ENCODE data around the gene CCDC9B. TPM values are rescaled to one million over a fixed set of nuclear protein-coding genes. Genes with fewer than 3 reads are reported as not detected.

CCDC9B gene
- total RNA-seq, 1 donor = 23.9 TPM

DNA sequence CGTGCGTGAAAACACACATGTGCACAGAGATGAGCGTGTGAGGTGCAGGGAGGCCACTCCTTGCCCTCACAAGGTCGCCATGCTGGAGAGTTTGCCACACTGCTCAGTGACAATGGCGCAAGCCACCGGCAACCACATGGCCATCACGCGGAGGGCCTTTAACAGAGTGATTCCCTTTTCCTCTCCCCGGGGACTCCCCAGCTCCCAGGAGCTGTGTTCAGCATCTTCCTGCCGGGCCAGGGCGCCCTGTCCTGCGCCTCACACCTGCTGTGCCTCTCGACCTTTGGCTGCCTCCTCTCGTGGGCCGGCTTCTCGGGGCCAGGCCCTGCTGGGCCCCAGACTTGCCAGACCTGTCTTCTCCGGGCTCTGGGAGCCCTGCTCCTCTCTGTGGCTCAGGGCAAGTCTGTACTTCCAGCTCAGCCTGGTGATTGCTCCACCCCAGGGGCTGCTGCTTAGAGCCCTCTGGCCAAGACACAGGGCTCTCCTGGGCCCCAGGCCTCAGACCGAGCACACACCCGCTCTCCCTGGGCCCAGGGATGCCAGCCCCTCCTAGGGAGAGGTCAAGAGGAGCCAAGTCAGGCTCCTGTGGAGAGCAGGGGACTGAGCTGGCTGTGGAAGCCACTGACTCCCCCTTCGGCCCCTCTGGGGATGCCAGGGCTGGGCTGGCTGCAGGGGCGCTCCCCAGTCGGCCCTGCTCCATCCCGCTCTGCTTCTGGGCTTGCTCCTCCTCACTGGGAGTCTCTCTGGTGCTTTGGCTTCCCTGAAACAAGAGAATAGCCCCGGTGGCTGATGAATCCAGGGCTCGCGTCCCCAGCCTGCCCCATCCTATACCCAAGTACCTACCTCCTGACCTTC lies 5.6 kb downstream of the CCDC9B start:
- Histone ChIP-seq H3K4me2 (ENCODE audit: insufficient read depth, low read length) (no peak overlapping the region), H3K27ac (ENCODE audit: low read depth, low read length) (peak overlapping the region; percentile 82)

DNA sequence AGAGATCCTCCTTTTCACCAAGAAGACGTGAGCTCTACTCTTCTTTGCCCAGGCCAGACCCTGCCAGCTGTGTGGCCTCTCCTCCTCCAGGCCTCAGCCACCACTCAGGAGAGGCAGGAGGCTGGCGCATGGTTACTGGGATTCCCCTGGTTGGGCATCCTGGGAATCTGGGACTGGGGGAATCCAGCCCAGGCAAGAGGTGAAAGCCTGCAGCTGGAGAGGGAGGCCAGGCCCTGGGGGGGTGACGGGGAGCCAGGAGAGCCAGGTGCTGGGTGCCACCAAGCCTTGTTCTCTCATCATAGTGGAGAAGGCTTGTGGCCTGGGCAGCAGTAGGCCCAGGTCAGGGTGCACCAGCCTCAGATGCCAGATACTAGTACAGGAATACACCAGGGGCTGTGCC lies 6.2 kb downstream of the CCDC9B start:
- Histone ChIP-seq H3K9me3 (ENCODE audit: low read depth, low read length) (no peaks in the 10 kb centered on the region), H3K79me2 (ENCODE audit: insufficient read depth, low read length) (peaks cover 20% of the 10 kb centered on the region), H3K4me2 (ENCODE audit: insufficient read depth, low read length) (no peak overlapping the region), H3K36me3 (ENCODE audit: insufficient read depth, low read length) (peaks cover 14% of the 10 kb centered on the region), H3K27me3 (ENCODE audit: insufficient read depth, low read length) (no peaks in the 10 kb centered on the region), H3K27ac (ENCODE audit: low read depth, low read length) (peak overlapping the region; percentile 82), H3K4me1 (ENCODE audit: insufficient read depth, low read length) (peaks cover 55% of the 10 kb centered on the region), H4K20me1 (ENCODE audit: insufficient read depth, low read length) (no peaks in the 10 kb centered on the region), H3K4me3 (ENCODE audit: insufficient read depth, low read length) (no peak overlapping the region), H2AFZ (ENCODE audit: low read length) (no peak overlapping the region)
- TF ChIP-seq, protein P1, sequence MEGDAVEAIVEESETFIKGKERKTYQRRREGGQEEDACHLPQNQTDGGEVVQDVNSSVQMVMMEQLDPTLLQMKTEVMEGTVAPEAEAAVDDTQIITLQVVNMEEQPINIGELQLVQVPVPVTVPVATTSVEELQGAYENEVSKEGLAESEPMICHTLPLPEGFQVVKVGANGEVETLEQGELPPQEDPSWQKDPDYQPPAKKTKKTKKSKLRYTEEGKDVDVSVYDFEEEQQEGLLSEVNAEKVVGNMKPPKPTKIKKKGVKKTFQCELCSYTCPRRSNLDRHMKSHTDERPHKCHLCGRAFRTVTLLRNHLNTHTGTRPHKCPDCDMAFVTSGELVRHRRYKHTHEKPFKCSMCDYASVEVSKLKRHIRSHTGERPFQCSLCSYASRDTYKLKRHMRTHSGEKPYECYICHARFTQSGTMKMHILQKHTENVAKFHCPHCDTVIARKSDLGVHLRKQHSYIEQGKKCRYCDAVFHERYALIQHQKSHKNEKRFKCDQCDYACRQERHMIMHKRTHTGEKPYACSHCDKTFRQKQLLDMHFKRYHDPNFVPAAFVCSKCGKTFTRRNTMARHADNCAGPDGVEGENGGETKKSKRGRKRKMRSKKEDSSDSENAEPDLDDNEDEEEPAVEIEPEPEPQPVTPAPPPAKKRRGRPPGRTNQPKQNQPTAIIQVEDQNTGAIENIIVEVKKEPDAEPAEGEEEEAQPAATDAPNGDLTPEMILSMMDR (IDR thresholded peaks at IDR 0.05; ENCODE audit: extremely low read depth, low read depth, low read length) = no peak
- DNase-seq (ENCODE audit: insufficient read length, low spot score, missing footprints) = peak; percentile 84

More for the DNA sequence above, 5.6 kb downstream of the CCDC9B start:
- TF ChIP-seq, protein P1 (IDR thresholded peaks at IDR 0.05; ENCODE audit: extremely low read depth, low read depth, low read length) = no peak
- peak; percentile 81 for DNase-seq (ENCODE audit: insufficient read length, low spot score, missing footprints)
- Histone ChIP-seq H3K79me2 (ENCODE audit: insufficient read depth, low read length) (peaks cover 25% of the 10 kb centered on the region), H3K36me3 (ENCODE audit: insufficient read depth, low read length) (peaks cover 14% of the 10 kb centered on the region), H4K20me1 (ENCODE audit: insufficient read depth, low read length) (no peaks in the 10 kb centered on the region), H3K27me3 (ENCODE audit: insufficient read depth, low read length) (no peaks in the 10 kb centered on the region), H3K9me3 (ENCODE audit: low read depth, low read length) (no peaks in the 10 kb centered on the region), H3K4me1 (ENCODE audit: insufficient read depth, low read length) (peaks cover 55% of the 10 kb centered on the region), H3K4me3 (ENCODE audit: insufficient read depth, low read length) (no peak overlapping the region), H2AFZ (ENCODE audit: low read length) (no peak overlapping the region)

DNA sequence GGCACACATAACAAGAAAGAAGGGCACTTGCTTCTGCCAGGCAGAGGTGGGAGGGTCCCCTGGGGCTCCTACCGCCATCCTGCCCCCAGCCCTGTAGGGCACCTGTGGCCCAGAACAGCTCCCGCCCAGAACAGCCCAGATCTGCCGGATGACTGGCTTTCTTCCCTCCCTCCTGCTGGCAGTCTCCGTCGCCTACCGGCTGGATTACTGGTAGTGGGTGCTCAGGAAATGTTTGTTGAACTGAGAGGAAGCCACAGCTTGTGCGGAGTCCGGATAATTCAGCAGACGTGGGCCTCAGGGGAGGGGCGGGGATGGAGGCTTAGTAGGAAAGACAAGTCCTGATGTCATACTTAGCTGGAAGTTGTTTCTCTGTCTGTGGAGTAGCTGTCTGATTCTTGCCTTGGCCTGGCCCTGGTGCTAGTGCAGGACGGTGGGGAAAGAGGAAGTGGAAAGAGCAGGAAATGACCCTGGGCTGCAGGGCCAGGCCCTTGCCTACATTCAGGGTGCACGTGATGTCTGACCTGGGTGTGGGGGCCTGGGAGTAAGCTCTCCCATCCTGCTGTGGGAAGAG lies 6.7 kb downstream of the CCDC9B start:
- Histone ChIP-seq H4K20me1 (ENCODE audit: insufficient read depth, low read length) (no peaks in the 10 kb centered on the region), H3K79me2 (ENCODE audit: insufficient read depth, low read length) (peaks cover 15% of the 10 kb centered on the region), H3K27ac (ENCODE audit: low read depth, low read length) (peak overlapping the region; percentile 82), H3K36me3 (ENCODE audit: insufficient read depth, low read length) (peaks cover 15% of the 10 kb centered on the region), H3K27me3 (ENCODE audit: insufficient read depth, low read length) (no peaks in the 10 kb centered on the region), H3K4me3 (ENCODE audit: insufficient read depth, low read length) (peak overlapping the region; percentile 31), H3K4me2 (ENCODE audit: insufficient read depth, low read length) (peak overlapping the region; percentile 36), H3K9me3 (ENCODE audit: low read depth, low read length) (no peaks in the 10 kb centered on the region), H2AFZ (ENCODE audit: low read length) (no peak overlapping the region), H3K4me1 (ENCODE audit: insufficient read depth, low read length) (peaks cover 54% of the 10 kb centered on the region)
- TF ChIP-seq, protein P1 (IDR thresholded peaks at IDR 0.05; ENCODE audit: extremely low read depth, low read depth, low read length) = no peak
- peak; percentile 95 for DNase-seq (ENCODE audit: insufficient read length, low spot score, missing footprints)

DNA sequence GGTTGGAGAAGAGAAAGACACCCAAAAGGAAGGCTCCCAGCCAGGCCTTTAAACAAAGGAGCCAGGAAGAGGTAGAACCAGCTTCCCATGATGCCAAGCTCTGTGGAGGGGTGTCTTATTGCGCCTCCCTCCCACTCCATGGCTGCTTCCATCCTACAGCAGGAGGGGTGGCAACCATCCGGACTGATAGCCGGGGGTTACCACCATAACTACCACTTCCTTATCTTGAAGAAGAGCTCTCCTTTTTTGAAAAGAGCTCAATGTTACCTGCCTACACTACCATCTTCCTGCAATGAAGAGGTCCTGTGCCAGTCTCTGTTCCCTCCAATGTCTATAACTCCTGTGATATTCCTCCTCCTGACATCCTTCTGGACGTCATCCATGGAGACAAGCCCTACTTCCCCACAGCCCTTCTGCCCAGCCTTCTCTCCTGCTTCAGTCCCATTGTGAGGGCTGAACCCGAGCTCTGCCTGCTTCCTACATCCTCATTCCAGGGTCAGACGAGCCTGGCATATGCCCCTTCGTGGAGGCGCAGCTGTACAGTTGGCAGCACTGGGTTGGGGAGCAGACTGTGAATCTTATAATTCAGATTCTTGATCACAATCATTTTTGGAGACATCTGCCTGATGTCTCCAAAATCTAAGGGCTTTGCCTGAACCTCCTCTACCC lies 8.5 kb downstream of the CCDC9B start:
- Histone ChIP-seq H3K27me3 (ENCODE audit: insufficient read depth, low read length) (no peaks in the 10 kb centered on the region), H3K79me2 (ENCODE audit: insufficient read depth, low read length) (peaks cover 9% of the 10 kb centered on the region), H2AFZ (ENCODE audit: low read length) (no peak overlapping the region), H4K20me1 (ENCODE audit: insufficient read depth, low read length) (no peaks in the 10 kb centered on the region), H3K9me3 (ENCODE audit: low read depth, low read length) (no peaks in the 10 kb centered on the region), H3K4me2 (ENCODE audit: insufficient read depth, low read length) (no peak overlapping the region), H3K27ac (ENCODE audit: low read depth, low read length) (no peak overlapping the region), H3K36me3 (ENCODE audit: insufficient read depth, low read length) (peaks cover 24% of the 10 kb centered on the region), H3K4me1 (ENCODE audit: insufficient read depth, low read length) (peaks cover 54% of the 10 kb centered on the region), H3K4me3 (ENCODE audit: insufficient read depth, low read length) (no peak overlapping the region)
- TF ChIP-seq, protein P1 (IDR thresholded peaks at IDR 0.05; ENCODE audit: extremely low read depth, low read depth, low read length) = no peak
- DNase-seq (ENCODE audit: insufficient read length, low spot score, missing footprints) = no peak

Data from osteoblast (primary cell).